Gastrocnemius medialis (tissue), 4 donors: ENCODE data around the gene KHK.

Experiments used
- CTCF ChIP-seq, 5 experiments: fragments of 450-650 bp in 3 of 5; fragments of 200-600 bp in 2 of 5; sonication (generic) in 2 of 5; IDR thresholded peaks in 4 of 5; conservative IDR thresholded peaks in 1 of 5; 1 replicate in 4 of 5; 2 replicates in 1 of 5; pipeline ENCODE4 v1.5.1; 2016 to 2019; ENCODE audit warnings: antibody characterized with exemption in 5 of 5, mild to moderate bottlenecking in 3 of 5, moderate library complexity in 3 of 5
- POLR2A ChIP-seq, 2 donors: fragments of 450-650 bp; IDR thresholded peaks; one replicate each; pipeline ENCODE4 v1.6.1; 2017; ENCODE audit warnings: antibody characterized with exemption in 2 of 2, mild to moderate bottlenecking in 2 of 2, moderate library complexity in 2 of 2

- TF ChIP-seq CTCF (IDR thresholded peaks at IDR 0.05 in 4 of 5, conservative IDR thresholded peaks at IDR 0.05 in 1 of 5) (no peak), POLR2A (IDR thresholded peaks at IDR 0.05) (peak in 1 of 2 donors; percentile 32)
Observed at GRCh38 chr2:27078267-27079194, 8.0 kb upstream of the KHK start, which contains the start of gene EMILIN1.
